ENCODE results near the gene BET1. TPM values are rescaled to one million over a fixed set of nuclear protein-coding genes. Genes with fewer than 3 reads are reported as not detected.

BET1 gene
- total RNA-seq = 19.4 and 22.3 TPM in 2 replicates

- H3K36me3 Mint-ChIP-seq (ENCODE audit: low read depth) = no peaks in the 10 kb centered on the region
- peak within 1 kb of the TSS; percentile 94 for H3K27ac Mint-ChIP-seq
- peak; percentile 87 for DNase-seq (ENCODE audit: low spot score)
- no peaks in the 10 kb centered on the region for H3K9me3 Mint-ChIP-seq
- H3K4me1 Mint-ChIP-seq (ENCODE audit: low read depth) = peaks cover 24% of the 10 kb centered on the region
- peaks cover 16% of the 10 kb centered on the region for H3K27me3 Mint-ChIP-seq (ENCODE audit: low read depth)
- intact Hi-C loops (cut with micrococcal nuclease) = loop anchor here (5.0 to 10.0 kb wide), 5 partner anchors 82 to 772 kb away; partner anchors contain the start of genes COL1A2, GNG11 and VPS50
- H3K4me3 Mint-ChIP-seq (ENCODE audit: low read depth) = peak within 1 kb of the TSS; percentile 96
Observed at GRCh38 chr7:94004024-94004951, at the start of gene BET1. Gene BET1, minus strand, starts transcription at chr7:94004355. Its CDS starts 139 bp downstream, at chr7:94004216.

DNA sequence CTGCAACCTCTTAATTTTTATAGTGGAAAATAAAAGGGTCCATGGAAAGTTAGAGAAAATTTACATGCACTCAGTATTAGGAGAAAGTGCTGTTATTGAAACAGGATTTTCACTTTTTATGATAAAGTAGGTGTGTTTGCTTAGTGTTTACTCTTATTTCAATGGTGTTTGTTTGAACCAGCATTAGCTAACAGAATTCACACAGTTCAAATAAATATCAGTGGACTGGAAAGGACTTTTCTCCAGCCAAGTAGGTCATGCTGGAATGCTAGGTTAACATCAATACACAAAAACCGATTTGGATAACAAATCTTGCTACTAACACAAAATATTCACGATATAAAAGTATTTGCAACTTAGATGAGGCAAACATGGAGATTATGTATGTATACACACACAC lies 49.4 kb upstream of the BET1 start:
- Mint-ChIP-seq H3K27me3 (ENCODE audit: low read depth) (peaks cover 18% of the 10 kb centered on the region), H3K27ac (no peak overlapping the region), H3K9me3 (no peaks in the 10 kb centered on the region), H3K4me3 (ENCODE audit: low read depth) (no peak overlapping the region), H3K4me1 (ENCODE audit: low read depth) (peaks cover 5% of the 10 kb centered on the region), H3K36me3 (ENCODE audit: low read depth) (no peaks in the 10 kb centered on the region)
- intact Hi-C loops (cut with micrococcal nuclease) = no loop called here
- DNase-seq (ENCODE audit: low spot score) = no peak

GRCh38 chr7:94052398-94053180 lies 48.4 kb upstream of the BET1 start:
- intact Hi-C loops (cut with micrococcal nuclease) = no loop called here
- no peaks in the 10 kb centered on the region for H3K9me3 Mint-ChIP-seq
- DNase-seq (ENCODE audit: low spot score) = no peak
- H3K4me3 Mint-ChIP-seq (ENCODE audit: low read depth) = no peak overlapping the region
- H3K36me3 Mint-ChIP-seq (ENCODE audit: low read depth) = no peaks in the 10 kb centered on the region
- H3K27me3 Mint-ChIP-seq (ENCODE audit: low read depth) = peaks cover 18% of the 10 kb centered on the region
- peaks cover 5% of the 10 kb centered on the region for H3K4me1 Mint-ChIP-seq (ENCODE audit: low read depth)
- no peak overlapping the region for H3K27ac Mint-ChIP-seq

DNA sequence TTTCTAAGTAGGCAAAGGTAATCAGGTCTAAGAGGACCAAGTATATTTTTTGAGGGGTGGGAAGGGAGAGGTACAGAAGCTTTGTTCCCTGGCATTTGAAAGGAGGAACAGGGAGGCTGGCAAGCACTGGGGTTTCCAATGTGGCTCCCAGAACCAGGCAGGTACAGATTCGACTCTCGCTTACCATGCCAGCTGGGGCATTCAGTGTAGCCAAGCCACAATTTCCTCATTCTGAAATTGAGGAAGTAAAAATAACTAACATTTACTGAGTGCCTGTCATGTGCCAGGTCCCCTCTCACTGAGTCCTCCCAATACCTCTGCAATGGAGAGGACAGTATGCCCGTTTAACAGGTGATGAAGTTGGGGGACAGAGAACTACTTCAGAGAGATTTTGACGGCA lies 45.9 kb upstream of the BET1 start:
- H3K4me3 Mint-ChIP-seq (ENCODE audit: low read depth) = no peak overlapping the region
- intact Hi-C loops (cut with micrococcal nuclease) = no loop called here
- H3K9me3 Mint-ChIP-seq = no peaks in the 10 kb centered on the region
- no peak overlapping the region for H3K27ac Mint-ChIP-seq
- peaks cover 5% of the 10 kb centered on the region for H3K4me1 Mint-ChIP-seq (ENCODE audit: low read depth)
- DNase-seq (ENCODE audit: low spot score) = no peak
- H3K27me3 Mint-ChIP-seq (ENCODE audit: low read depth) = peaks cover 15% of the 10 kb centered on the region
- H3K36me3 Mint-ChIP-seq (ENCODE audit: low read depth) = no peaks in the 10 kb centered on the region

GRCh38 chr7:94049615-94050014 lies 45.5 kb upstream of the BET1 start:
- H3K4me1 Mint-ChIP-seq (ENCODE audit: low read depth) = peaks cover 5% of the 10 kb centered on the region
- no peak overlapping the region for H3K4me3 Mint-ChIP-seq (ENCODE audit: low read depth)
- peaks cover 15% of the 10 kb centered on the region for H3K27me3 Mint-ChIP-seq (ENCODE audit: low read depth)
- no peak overlapping the region for H3K27ac Mint-ChIP-seq
- DNase-seq (ENCODE audit: low spot score) = no peak
- intact Hi-C loops (cut with micrococcal nuclease) = no loop called here
- H3K36me3 Mint-ChIP-seq (ENCODE audit: low read depth) = no peaks in the 10 kb centered on the region
- H3K9me3 Mint-ChIP-seq = no peaks in the 10 kb centered on the region

- Mint-ChIP-seq H3K36me3 (ENCODE audit: low read depth) (no peaks in the 10 kb centered on the region), H3K27ac (no peak overlapping the region), H3K4me1 (ENCODE audit: low read depth) (peaks cover 5% of the 10 kb centered on the region), H3K27me3 (ENCODE audit: low read depth) (peaks cover 9% of the 10 kb centered on the region), H3K9me3 (no peaks in the 10 kb centered on the region), H3K4me3 (ENCODE audit: low read depth) (no peak overlapping the region)
- DNase-seq (ENCODE audit: low spot score) = no peak
- intact Hi-C loops (cut with micrococcal nuclease) = no loop called here
Observed at GRCh38 chr7:94048755-94049154, 44.6 kb upstream of the BET1 start.

DNA sequence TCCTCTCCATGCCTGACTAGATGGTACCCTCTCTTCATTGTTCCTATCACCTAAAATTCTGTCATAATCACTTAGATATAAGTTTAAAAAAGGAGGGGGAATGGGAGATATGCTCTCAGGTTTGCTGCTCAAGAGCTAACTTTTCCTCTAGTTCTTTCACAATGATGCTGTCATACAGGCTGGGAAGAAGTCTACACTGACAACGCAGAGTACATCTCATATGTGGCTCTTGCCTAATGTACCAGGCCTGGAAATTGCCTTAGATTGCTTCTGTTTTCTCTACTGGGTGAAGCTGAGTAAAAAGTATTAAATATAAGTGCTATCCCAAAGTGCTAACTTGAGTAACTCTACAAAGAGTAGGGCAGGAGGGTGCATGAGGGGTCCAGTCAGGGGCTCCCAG lies 43.8 kb upstream of the BET1 start:
- Mint-ChIP-seq H3K9me3 (no peaks in the 10 kb centered on the region), H3K27ac (no peak overlapping the region), H3K36me3 (ENCODE audit: low read depth) (no peaks in the 10 kb centered on the region), H3K4me1 (ENCODE audit: low read depth) (peaks cover 5% of the 10 kb centered on the region), H3K4me3 (ENCODE audit: low read depth) (no peak overlapping the region), H3K27me3 (ENCODE audit: low read depth) (peaks cover 14% of the 10 kb centered on the region)
- no peak for DNase-seq (ENCODE audit: low spot score)
- intact Hi-C loops (cut with micrococcal nuclease) = no loop called here

DNA sequence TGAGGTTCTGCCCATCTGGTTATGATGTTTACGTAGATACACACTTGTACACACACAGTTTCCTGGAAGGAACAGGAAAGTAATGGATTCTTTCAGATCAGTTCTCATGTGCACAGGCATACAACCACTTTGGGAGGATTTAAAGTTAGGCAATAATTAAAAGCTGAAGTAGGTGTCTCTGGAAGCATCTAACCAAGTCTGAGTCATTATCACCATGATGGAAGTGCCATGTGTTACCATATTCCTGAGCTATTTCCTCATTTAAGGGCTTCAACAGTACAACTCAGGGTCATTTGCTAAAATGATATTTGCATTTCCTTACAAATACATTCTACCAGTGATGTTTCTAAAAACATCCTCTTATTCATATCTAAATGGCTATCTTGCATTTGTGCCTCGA lies 41.4 kb upstream of the BET1 start:
- H3K27ac Mint-ChIP-seq = no peak overlapping the region
- DNase-seq (ENCODE audit: low spot score) = no peak
- no peaks in the 10 kb centered on the region for H3K36me3 Mint-ChIP-seq (ENCODE audit: low read depth)
- peaks cover 21% of the 10 kb centered on the region for H3K27me3 Mint-ChIP-seq (ENCODE audit: low read depth)
- peaks cover 5% of the 10 kb centered on the region for H3K4me1 Mint-ChIP-seq (ENCODE audit: low read depth)
- intact Hi-C loops (cut with micrococcal nuclease) = no loop called here
- H3K4me3 Mint-ChIP-seq (ENCODE audit: low read depth) = no peak overlapping the region
- no peaks in the 10 kb centered on the region for H3K9me3 Mint-ChIP-seq

- intact Hi-C loops (cut with micrococcal nuclease) = no loop called here
- Mint-ChIP-seq H3K27ac (no peak overlapping the region), H3K4me3 (ENCODE audit: low read depth) (no peak overlapping the region), H3K9me3 (no peaks in the 10 kb centered on the region), H3K27me3 (ENCODE audit: low read depth) (peaks cover 25% of the 10 kb centered on the region), H3K36me3 (ENCODE audit: low read depth) (no peaks in the 10 kb centered on the region), H3K4me1 (ENCODE audit: low read depth) (peaks cover 4% of the 10 kb centered on the region)
- no peak for DNase-seq (ENCODE audit: low spot score)
Observed at GRCh38 chr7:94044806-94045205, 40.7 kb upstream of the BET1 start.

DNA sequence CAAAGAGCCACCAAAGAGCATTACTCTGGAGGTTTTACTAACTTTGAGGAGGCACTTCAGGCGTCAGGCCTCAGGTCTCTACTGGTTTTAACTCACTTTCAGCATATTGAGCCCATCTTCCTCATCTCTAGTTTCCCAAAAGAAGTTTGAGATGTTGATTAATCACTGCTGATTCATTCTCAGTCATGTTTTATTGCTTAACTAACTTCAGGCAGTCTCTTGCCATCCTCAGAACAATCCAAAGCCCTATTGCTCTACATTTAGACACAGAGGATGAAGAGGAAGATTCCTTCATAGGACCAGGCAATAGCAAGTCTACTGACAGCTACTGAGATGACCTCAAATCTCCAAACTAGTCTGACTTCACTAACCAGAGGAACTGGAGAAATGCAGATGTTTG lies 39.1 kb upstream of the BET1 start:
- H3K27ac Mint-ChIP-seq = no peak overlapping the region
- H3K27me3 Mint-ChIP-seq (ENCODE audit: low read depth) = peaks cover 23% of the 10 kb centered on the region
- no peak for DNase-seq (ENCODE audit: low spot score)
- no peak overlapping the region for H3K4me3 Mint-ChIP-seq (ENCODE audit: low read depth)
- intact Hi-C loops (cut with micrococcal nuclease) = no loop called here
- H3K36me3 Mint-ChIP-seq (ENCODE audit: low read depth) = no peaks in the 10 kb centered on the region
- H3K9me3 Mint-ChIP-seq = no peaks in the 10 kb centered on the region
- no peaks in the 10 kb centered on the region for H3K4me1 Mint-ChIP-seq (ENCODE audit: low read depth)

GRCh38 chr7:94042381-94042780 lies 38.2 kb upstream of the BET1 start:
- no peaks in the 10 kb centered on the region for H3K4me1 Mint-ChIP-seq (ENCODE audit: low read depth)
- H3K27ac Mint-ChIP-seq = no peak overlapping the region
- DNase-seq (ENCODE audit: low spot score) = no peak
- intact Hi-C loops (cut with micrococcal nuclease) = no loop called here
- peaks cover 24% of the 10 kb centered on the region for H3K27me3 Mint-ChIP-seq (ENCODE audit: low read depth)
- no peaks in the 10 kb centered on the region for H3K36me3 Mint-ChIP-seq (ENCODE audit: low read depth)
- no peak overlapping the region for H3K4me3 Mint-ChIP-seq (ENCODE audit: low read depth)
- H3K9me3 Mint-ChIP-seq = no peaks in the 10 kb centered on the region

- H3K36me3 Mint-ChIP-seq (ENCODE audit: low read depth) = no peaks in the 10 kb centered on the region
- no peaks in the 10 kb centered on the region for H3K9me3 Mint-ChIP-seq
- no peak overlapping the region for H3K4me3 Mint-ChIP-seq (ENCODE audit: low read depth)
- no peak overlapping the region for H3K27ac Mint-ChIP-seq
- peaks cover 24% of the 10 kb centered on the region for H3K27me3 Mint-ChIP-seq (ENCODE audit: low read depth)
- DNase-seq (ENCODE audit: low spot score) = no peak
- H3K4me1 Mint-ChIP-seq (ENCODE audit: low read depth) = no peaks in the 10 kb centered on the region
- intact Hi-C loops (cut with micrococcal nuclease) = no loop called here
Observed at GRCh38 chr7:94041529-94041928, 37.4 kb upstream of the BET1 start.

- Mint-ChIP-seq H3K27me3 (ENCODE audit: low read depth) (peaks cover 22% of the 10 kb centered on the region), H3K36me3 (ENCODE audit: low read depth) (no peaks in the 10 kb centered on the region)
Observed at GRCh38 chr7:94040254-94040653, 36.1 kb upstream of the BET1 start.

More at GRCh38 chr7:94040254-94040653, 36.1 kb upstream of the BET1 start:
- Mint-ChIP-seq H3K4me3 (ENCODE audit: low read depth) (no peak overlapping the region), H3K4me1 (ENCODE audit: low read depth) (no peaks in the 10 kb centered on the region), H3K27ac (no peak overlapping the region), H3K9me3 (no peaks in the 10 kb centered on the region)
- intact Hi-C loops (cut with micrococcal nuclease) = no loop called here
- no peak for DNase-seq (ENCODE audit: low spot score)
